PC-9 (cell line): ENCODE data around the gene COL27A1. TPM values are rescaled to one million over a fixed set of nuclear protein-coding genes. Genes with fewer than 3 reads are reported as not detected.

Experiments
- BruUV-seq: library from RNA; stranded (reverse); fragments of 400-500 nt; replicated peaks from 2 replicates; lab custom pipeline; 2021; lab: Mats Ljungman, UMichigan
- CTCF ChIA-PET: fragments of 300-600 bp; sonication (Branson Sonifier 250); formaldehyde crosslinking; loops from one replicate; lab custom pipeline; 2022; ENCODE audit warnings: antibody characterized with exemption; lab: Charles Lee
- POLR2A ChIA-PET: fragments of 300-600 bp; sonication (Branson Sonifier 250); formaldehyde crosslinking; loops from one replicate; lab custom pipeline; 2022; ENCODE audit warnings: antibody characterized with exemption; ENCODE audit not compliant: unreplicated experiment; lab: Charles Lee
- DNase-seq, 2 experiments: peaks; one replicate each; pipeline versions ENCODE4 v3.0.0 to v3.0.0-alpha.2; 2015 to 2022; ENCODE audit warnings: mixed read lengths in 1 of 2
- H2AFZ ChIP-seq: fragments of 200-600 bp; sonication (generic); 2 replicates; pipeline ENCODE4 v1.8.1; 2017; ENCODE audit warnings: antibody characterized with exemption
- H3F3A ChIP-seq: fragments of 200-600 bp; sonication (generic); 2 replicates; pipeline ENCODE4 v1.8.1; 2017; ENCODE audit warnings: antibody characterized with exemption, mild to moderate bottlenecking, low read depth; ENCODE audit not compliant: insufficient read depth
- H3K27ac ChIP-seq: fragments of 200-600 bp; sonication (generic); 2 replicates; pipeline ENCODE4 v1.6.1; 2016; ENCODE audit warnings: mixed run types
- H3K27me3 ChIP-seq: fragments of 200-600 bp; sonication (generic); 2 replicates; pipeline ENCODE4 v1.6.1; 2016; ENCODE audit warnings: low read depth, mixed run types; ENCODE audit not compliant: insufficient read depth
- H3K36me3 ChIP-seq: fragments of 200-600 bp; sonication (generic); 2 replicates; pipeline ENCODE4 v1.6.1; 2016; ENCODE audit warnings: low read depth, mixed run types
- H3K4me1 ChIP-seq: fragments of 200-600 bp; sonication (generic); replicated peaks from 2 replicates; pipeline ENCODE4 v1.6.1; 2016; ENCODE audit warnings: mixed run types; ENCODE audit not compliant: insufficient read depth
- H3K4me2 ChIP-seq: fragments of 200-600 bp; sonication (generic); 2 replicates; pipeline ENCODE4 v1.6.1; 2017; ENCODE audit warnings: mixed run types
- H3K4me3 ChIP-seq: fragments of 200-600 bp; sonication (generic); 2 replicates; pipeline ENCODE4 v1.6.1; 2016; ENCODE audit warnings: mixed run types
- H3K79me2 ChIP-seq: fragments of 200-600 bp; sonication (generic); 2 replicates; pipeline ENCODE4 v1.6.1; 2017; ENCODE audit warnings: low read depth, mixed run types
- H3K9me2 ChIP-seq: fragments of 200-600 bp; sonication (generic); 2 replicates; pipeline ENCODE4 v1.8.1; 2017; ENCODE audit warnings: mild to moderate bottlenecking; ENCODE audit not compliant: insufficient read depth
- H3K9me3 ChIP-seq: fragments of 200-600 bp; sonication (generic); 2 replicates; pipeline ENCODE4 v1.8.1; 2016; ENCODE audit warnings: low read depth; ENCODE audit not compliant: insufficient read depth
- H4K20me1 ChIP-seq: fragments of 200-600 bp; sonication (generic); 2 replicates; pipeline ENCODE4 v1.8.1; 2017; ENCODE audit not compliant: insufficient read depth
- CTCF ChIP-seq: fragments of 200-600 bp; sonication (generic); conservative IDR thresholded peaks from 2 replicates; pipeline ENCODE4 v1.6.1; 2017; ENCODE audit warnings: mixed run types, antibody characterized with exemption, mild to moderate bottlenecking, moderate library complexity
- EZH2 ChIP-seq: fragments of 200-600 bp; sonication (generic); IDR thresholded peaks from 2 replicates; pipeline ENCODE4 v1.8.0; 2017; ENCODE audit warnings: antibody characterized with exemption, low read depth
- intact Hi-C: fragments of 100-400 bp; cut with micrococcal nuclease; formaldehyde crosslinking; loops from one replicate; pipeline ENCODE4 v1.10.0; 2022; ENCODE audit not compliant: unreplicated experiment
- total RNA-seq: library from RNA; stranded (reverse); gene quantifications from 2 replicates; pipeline ENCODE4 v1.2.3, GENCODE V29; 2021

Gene COL27A1
- total RNA-seq, 1 experiment from 2014 or later = 0.39 TPM

DNA sequence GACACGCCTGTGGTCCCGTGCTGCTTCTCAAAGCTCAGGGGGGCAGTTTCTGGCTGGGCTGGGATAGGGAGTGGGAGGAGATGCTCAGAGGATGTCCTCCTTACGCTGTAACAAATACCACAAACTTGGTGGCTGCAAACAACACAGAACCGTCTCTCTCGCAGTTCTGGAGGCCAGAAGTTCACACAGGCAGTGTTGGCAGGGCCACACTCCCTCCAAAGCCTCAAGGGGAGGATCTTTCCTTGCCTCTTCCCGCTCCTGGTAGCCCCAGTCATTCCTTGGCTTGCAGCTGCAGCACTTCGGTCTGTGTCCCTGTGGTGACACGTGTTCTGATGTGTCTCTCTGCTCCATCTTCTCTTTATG, 157.2 kb downstream of the COL27A1 start:
- BruUV-seq = no TSS peak
- H3K9me2 ChIP-seq = no peaks in the 10 kb centered on the region
- POLR2A ChIA-PET = no interaction called here
- CTCF ChIA-PET = no interaction called here
- no peak overlapping the region for H3K27ac ChIP-seq
- H3K36me3 ChIP-seq = no peaks in the 10 kb centered on the region
- H3F3A ChIP-seq = no peaks in the 10 kb centered on the region
- 0 out of 2 replicates have a peak, but pooled peaks cover 4% of the 10 kb centered on the region for H3K27me3 ChIP-seq
- DNase-seq = no peak
- H3K4me3 ChIP-seq = no peak overlapping the region
- no peaks in the 10 kb centered on the region for H3K9me3 ChIP-seq
- no peak overlapping the region for H3K4me2 ChIP-seq
- TF ChIP-seq CTCF (no peak), EZH2 (no peak)
- no peaks in the 10 kb centered on the region for H3K4me1 ChIP-seq
- H2AFZ ChIP-seq = no peak overlapping the region
- intact Hi-C loops = no loop called here
- H3K79me2 ChIP-seq = no peaks in the 10 kb centered on the region
- no peaks in the 10 kb centered on the region for H4K20me1 ChIP-seq

DNA sequence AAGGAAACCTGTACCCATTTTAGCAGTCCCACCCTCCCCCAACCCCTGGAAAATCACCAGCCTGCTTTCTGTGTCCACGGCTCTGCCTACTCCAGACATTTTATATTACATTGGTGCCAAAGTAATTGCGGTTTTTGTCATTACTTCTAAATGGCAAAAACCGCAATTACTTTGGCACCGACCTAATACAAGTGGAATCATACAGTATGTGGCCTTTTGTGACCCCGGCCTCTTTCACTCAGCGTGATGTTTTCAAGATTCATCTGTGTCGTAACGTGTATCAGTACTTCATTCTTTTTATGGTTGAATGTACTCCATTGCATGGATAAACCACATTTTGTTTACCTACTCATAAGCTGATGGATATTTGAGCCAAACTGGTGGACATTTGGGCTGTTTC, 157.8 kb downstream of the COL27A1 start:
- BruUV-seq = no TSS peak
- Histone ChIP-seq H3K9me2 (no peaks in the 10 kb centered on the region), H3K9me3 (no peaks in the 10 kb centered on the region), H2AFZ (no peak overlapping the region), H3F3A (no peaks in the 10 kb centered on the region), H3K4me1 (peaks cover 5% of the 10 kb centered on the region; the same call in 1 of the 2 replicates), H3K36me3 (no peaks in the 10 kb centered on the region), H3K79me2 (no peaks in the 10 kb centered on the region), H4K20me1 (no peaks in the 10 kb centered on the region), H3K27me3 (0 out of 2 replicates have a peak, but pooled peaks cover 4% of the 10 kb centered on the region), H3K4me2 (no peak overlapping the region), H3K27ac (no peak overlapping the region), H3K4me3 (no peak overlapping the region)
- CTCF ChIA-PET = no interaction called here
- POLR2A ChIA-PET = no interaction called here
- DNase-seq = no peak
- intact Hi-C loops = no loop called here
- TF ChIP-seq CTCF = no peak
- TF ChIP-seq EZH2 = no peak

DNA sequence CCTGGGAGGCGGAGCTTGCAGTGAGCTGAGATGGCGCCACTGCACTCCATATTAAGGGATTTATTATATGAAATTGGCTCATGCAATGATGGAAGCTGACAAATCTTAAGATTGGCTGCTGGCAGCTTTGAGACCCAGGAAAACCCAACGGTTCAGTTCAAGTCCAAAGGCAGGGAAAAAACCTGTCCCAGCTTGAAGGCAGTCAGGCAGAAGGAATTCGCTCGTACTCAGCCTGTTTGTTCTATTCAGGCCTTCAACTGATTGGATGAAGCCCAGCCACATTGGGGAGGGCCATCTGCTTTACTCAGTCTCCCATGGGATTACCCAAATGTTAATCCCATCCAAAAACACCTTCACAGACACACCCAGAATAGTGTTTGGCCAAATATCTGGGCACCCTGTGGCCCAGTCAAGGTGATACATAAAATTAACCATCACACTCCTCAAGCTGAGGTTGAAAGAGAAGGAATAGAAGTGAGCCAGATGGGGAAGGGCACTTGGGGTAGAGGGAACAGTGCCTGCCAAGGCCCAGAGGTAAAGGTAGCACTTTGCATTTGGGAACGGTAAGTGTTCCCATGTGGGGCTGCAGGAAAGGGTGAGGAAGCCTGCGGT, 159.0 kb downstream of the COL27A1 start:
- H3K4me3 ChIP-seq = no peak overlapping the region
- no TSS peak for BruUV-seq
- H4K20me1 ChIP-seq = no peaks in the 10 kb centered on the region
- H3K79me2 ChIP-seq = no peaks in the 10 kb centered on the region
- H3K9me3 ChIP-seq = no peaks in the 10 kb centered on the region
- no peaks in the 10 kb centered on the region for H3K9me2 ChIP-seq
- H3K4me1 ChIP-seq = peaks cover 6% of the 10 kb centered on the region; the same call in 1 of the 2 replicates
- no peaks in the 10 kb centered on the region for H3F3A ChIP-seq
- no peak for DNase-seq
- intact Hi-C loops = no loop called here
- CTCF ChIA-PET = no interaction called here
- TF ChIP-seq EZH2 = no peak
- TF ChIP-seq CTCF = no peak
- H3K27ac ChIP-seq = no peak overlapping the region
- POLR2A ChIA-PET = no interaction called here
- H3K4me2 ChIP-seq = no peak overlapping the region
- H3K27me3 ChIP-seq = no peaks in the 10 kb centered on the region
- no peaks in the 10 kb centered on the region for H3K36me3 ChIP-seq
- H2AFZ ChIP-seq = no peak overlapping the region
